ENCODE results near the gene PIGH.
"Not testable (repeated sequence)": the region's sequence is repeated elsewhere in the genome, so short reads cannot be mapped to it uniquely, and the experiment has no call there.

PIGH gene

DNA sequence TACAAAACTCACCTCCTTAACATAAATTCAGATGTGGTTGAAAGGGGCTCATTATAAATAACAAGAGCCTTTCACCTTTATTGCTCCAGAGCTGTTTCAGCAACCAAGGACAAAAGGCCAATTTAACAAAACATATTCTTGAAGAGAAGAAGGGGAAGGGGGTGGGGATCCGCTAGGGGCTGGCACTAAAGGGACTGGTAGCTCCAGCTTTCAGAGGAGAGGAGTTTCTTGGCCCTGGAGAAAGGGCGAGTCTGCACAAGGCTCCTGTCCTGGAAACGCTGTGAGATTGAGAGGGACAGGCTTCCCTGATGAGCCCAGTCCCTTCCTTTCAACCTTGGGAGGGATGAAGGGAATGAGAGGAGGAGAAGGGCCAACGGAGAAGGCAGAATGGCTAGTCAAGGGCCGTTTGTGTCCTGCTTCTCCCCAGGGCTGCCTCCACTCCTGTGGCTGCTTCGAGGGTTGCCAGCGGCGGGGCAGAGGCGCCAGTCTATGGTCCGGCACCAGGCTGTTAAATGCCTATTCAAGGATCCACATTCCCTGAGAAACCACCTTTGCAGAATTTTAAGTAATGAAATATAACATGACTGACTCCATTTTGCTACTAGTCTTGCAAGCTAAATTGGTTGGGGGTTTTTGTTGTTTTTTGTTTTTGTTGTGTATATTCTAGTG lies 9.7 kb upstream of the PIGH start:
- DNase-seq (ENCODE audit: low spot score): no peak

DNA sequence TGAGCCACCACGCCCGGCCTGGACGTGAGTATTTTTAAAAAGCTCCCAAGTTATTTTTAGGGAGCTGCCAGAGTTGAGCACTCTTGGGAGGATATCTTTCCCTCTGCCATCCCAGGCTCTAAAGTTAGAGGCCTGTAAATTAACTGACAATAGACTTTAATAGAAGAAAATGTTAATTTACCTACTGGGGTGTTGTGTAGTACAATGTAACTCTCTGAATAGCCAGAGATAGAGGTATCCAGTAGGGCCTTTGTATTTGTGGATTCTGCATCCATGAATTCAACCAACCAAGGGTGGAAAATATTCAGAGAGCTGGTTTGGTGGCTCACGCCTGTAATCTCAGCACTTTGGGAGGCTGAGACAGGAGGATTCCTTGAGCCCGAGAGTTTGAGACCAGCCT lies 7.6 kb upstream of the PIGH start:
- DNase-seq (ENCODE audit: low spot score): no peak

DNA sequence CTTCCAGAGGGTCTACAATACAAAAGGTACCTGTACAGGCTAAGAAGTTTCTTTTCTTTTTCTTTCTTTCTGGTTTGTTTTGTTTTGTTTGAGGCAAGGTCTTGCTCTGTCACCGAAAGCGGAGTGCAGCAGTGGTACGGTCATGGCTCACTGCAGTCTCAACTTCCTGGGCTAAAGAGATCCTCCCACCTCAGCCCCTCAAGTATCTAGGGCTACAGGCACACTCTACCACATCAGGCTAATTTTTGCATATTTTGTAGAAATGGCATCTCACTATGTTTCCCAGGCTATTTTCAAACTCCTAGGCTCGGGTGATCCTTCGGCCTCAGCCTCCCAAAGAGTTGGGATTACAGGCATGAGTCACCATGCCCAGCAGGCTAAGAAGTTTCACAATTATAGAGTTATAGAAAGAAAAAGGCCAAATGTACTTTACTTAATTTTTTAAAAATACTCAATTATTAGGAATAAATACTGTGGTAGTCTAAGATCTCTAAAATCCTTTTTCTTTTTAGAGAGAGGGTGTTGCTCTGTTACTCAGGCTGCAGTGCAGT lies 3.0 kb upstream of the PIGH start:
- DNase-seq (ENCODE audit: low spot score): no peak

DNA sequence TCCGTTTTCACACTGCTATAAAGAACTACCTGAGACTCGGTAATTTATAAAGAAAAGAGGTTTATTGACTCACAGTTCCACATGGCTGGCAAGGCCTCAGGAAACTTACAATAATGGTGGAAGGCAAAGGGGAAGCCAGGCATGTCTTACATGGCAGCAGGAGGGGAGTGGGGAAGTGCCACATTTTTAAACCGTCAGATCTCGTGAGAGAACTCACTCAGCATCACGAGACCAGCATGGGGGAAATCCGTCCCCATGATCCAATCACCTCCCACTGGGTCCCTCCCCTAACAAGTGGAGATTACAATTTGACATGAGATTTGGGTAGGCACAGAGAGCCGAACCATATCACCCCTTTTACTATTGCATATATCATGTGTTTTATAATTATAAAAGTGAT lies 2.0 kb upstream of the PIGH start:
- DNase-seq (ENCODE audit: low spot score): no peak

DNA sequence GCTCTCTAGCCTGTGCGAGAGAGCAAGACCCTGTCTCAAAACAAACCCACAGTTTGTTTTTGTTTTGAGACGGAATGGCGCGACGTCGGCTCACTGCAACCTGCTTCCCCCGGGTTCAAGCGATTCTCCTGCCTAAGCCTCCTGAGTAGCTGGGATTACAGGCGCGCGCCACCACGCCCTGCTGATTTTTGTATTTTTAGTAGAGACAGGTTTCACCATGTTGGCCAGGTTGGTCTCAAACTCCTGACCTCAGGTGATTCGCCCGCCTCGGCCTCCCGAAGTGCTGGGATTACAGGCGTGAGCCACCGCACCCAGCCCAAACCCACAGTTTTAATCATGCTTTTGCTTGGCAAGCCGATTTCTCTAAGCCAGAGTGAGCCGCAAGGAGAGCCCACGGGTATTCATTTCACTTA lies 500 bp upstream of the PIGH start:
- not testable (repeated sequence) for DNase-seq (ENCODE audit: low spot score)

DNA sequence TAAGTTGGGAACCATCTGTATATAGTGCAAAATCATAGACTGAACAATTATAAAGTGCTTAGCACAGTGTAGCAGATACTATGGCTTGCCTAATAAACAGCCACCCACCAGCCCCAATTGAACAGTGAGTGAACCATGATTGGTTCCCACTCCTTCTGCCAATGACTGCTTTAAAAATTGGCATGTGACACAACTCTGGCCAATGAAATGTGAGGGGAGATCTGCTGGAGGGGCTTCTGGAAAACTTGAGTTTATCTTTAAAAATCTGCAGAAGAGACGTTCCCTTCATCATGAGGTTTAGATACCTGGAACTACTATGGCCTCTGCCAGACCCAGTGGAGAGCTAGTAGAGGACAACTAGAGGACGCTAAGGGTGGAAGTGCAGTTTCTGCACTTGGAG lies 4.7 kb downstream of the PIGH start:
- no peak for DNase-seq (ENCODE audit: low spot score)

DNA sequence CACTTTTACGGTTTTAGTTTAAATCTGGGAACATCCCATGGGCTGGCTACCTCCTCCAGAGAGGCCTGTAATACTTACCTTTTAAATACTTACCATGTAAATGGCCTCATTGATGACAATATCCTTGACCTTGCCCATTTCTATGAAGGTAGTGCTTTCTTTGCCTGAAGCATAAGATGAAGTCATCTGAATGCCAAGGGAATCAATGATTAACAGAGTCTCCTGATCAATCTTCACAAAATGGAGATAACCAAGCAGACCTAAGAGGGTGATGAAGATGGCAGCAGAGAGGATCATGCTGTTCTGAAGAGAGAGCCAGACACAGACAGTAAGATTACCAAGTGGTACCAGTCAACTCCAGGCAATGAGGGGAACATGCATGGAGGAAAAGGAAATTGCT lies 6.4 kb downstream of the PIGH start:
- not testable (repeated sequence) for DNase-seq (ENCODE audit: low spot score)

DNA sequence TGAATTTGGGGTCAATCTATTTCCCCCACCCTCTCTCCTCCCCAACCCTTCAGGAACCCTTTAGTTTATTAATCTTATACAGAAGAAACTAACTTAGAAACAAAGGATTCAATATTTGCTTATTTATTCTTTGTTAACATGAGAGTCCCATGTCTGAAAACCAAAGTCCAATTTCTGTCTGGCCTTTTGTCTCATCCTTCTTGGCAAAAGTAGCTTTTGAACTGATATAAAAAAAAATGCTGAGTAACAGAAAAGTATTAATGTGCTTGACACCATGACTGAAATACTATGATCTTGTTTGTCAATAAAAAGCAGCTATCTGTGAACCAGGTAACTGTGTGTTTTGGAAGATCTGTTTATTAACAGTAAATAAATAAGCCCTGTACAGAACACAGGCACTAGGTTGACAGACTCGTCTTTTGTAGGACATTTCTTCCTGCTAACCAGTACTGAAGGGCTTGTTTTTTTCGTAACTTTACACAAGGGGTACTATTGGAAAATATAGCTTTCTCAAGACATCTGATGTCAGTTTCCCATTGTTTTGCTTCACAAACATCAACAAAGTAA lies 10.8 kb downstream of the PIGH start:
- DNase-seq (ENCODE audit: low spot score): no peak

DNA sequence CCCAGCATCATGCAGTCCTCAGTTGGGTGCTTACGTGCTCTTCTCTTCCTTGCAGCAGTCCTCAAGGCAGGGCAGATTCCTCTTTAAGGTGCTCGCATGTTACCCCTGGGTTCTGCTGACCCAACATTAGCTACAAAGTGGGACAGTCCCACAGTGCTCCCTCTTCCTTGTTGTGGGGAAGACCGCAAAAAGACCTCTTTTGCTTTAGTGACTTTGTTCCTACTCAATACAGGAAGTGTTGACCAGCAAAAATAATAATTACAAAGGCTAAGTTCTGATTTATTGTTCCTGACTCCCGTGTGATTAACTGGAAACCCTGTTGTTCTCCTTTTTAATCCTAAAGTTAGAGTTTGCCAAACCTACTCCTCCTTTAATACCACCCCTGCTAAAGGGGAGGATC lies 13.7 kb downstream of the PIGH start:
- no peak for DNase-seq (ENCODE audit: low spot score)

DNA sequence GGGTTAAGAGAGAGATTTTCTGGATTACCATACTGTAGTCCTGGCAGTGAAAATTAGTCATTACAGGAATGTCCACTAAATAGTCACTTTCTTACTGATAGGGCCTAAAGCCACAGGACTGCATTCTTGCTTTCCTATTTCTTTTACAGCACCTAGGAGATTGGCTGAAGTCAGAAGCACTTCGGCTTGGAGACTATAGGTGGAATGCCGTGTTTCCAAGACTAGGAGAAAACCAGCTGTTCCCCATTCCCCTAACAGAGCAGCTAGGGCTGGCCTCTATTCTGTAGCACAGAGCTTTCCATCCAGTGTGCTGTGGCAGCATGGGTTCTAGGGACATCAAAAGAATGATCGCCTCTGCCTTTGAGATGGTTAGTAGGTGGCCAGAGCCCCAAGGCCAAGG lies 15.1 kb downstream of the PIGH start:
- DNase-seq (ENCODE audit: low spot score): no peak

DNA sequence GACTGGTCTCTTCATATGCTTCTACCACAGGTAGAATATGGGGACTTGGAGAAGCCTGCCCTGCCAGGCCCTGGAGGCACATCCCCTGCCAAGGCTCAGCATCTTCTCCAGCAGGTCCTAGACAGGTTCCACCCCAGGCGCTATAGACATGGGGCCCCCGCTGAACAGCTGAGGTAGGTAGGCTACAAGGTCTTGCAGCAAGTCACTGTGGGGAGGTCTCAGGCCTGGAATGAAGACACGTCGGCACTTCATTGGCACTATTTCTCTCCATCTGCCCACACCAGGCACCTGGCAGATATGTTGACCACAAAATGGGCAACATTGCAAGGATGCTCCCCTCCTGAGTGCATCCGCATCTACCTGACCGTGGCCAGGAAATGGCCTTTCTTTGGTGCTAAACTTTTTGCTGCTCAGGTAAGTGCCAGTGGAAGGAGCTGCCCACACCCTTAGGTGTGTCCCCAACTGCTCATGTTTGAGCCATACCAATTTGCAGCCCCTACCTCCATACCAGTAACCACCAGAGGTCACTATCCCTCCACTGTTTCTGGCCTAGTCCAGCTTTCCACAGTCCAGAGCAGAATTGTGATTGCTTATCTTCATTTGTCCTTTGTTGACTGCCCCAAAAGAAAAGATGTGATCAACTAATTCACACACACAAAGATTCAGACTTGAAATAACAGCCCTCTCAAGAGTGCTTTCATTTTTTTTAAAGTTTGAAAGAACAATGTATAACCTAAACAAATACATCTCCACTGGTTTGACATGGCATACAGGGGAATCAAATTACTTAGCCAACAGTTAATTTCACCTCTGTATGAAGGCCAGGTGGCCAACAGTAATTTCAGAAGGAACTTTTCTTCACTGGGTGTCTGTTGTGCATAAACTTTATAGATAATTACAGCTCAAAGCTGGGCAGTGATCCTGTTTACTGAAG lies 16.1 kb downstream of the PIGH start:
- peak; percentile 33 for DNase-seq (ENCODE audit: low spot score)

DNA sequence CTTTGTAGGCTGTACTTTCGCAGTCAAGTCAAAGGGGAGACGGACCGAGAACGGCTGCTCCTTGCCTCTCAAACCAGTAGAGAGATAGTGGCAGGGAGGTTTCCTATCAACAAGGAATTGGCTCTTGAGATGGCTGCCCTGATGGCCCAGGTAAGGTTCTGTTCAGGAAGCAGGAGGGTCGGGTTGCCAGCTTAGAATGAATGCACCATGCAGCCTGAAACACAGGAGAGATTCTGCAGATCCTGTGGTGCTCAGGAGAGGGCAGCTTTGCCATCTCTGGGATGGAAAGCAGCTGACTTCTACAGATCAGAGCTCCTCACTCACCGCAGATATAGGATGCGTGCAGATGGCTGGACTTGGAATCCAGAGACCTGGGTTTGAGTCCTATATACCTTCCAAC lies 18.0 kb downstream of the PIGH start:
- DNase-seq (ENCODE audit: low spot score): no peak

DNA sequence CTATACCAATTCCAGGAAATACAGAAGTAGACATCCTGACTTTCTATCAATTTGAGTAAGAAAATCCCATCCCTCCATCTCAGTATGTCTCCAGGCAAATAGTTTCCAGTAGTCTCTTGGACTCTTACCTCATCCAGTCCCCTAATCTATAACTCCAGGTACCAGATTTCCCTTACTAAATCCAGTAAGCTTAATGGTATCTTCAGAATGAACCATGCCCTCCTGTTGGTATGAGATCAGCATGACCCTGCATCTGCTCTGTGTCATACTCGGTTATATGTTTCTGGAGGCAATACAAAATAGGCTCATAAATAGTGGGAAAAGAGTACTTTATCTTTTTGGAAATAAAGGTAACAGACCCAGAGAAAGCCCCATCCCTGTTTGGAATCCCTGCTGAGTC lies 18.4 kb downstream of the PIGH start:
- no peak for DNase-seq (ENCODE audit: low spot score)

DNA sequence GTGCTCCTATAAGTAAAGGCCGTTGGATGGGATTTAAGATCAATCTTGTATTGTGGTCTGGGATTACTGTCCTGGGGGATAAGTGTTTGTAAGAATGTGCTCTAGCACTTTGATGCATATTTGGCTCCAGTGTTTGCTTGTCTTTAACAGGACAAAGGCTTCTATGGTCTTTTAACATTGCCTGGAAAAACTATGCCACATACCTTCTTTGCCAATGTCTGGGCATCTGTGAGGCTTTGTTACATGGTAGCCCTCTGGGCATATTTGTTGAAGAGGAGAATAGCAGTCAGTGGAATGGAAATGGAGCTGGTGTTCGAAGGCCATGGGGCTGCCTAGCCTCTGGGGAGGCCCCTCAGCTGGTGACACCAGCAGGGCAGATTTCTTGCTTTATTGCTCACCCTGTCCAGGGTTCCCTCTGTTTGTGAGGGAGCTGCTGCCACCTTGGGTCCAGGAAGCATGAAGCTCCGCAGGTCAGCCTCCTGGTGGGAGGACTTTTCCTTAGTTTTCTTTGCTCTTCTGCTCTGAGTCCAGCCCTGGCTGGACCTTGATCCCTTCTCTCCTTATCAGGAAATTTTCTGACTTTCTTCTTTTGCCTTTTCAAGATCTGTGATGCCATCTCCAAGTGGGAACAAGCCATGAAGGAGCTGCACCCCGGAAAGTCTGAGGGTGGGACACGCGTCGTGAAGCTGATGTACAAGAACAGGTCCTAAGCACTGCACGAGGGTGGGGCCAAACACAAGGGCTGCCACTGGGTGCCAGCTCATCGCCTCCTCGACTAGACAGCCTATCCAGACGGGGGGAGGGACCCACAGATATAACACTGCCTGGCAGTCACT lies 19.5 kb downstream of the PIGH start:
- DNase-seq (ENCODE audit: low spot score): no peak

DNA sequence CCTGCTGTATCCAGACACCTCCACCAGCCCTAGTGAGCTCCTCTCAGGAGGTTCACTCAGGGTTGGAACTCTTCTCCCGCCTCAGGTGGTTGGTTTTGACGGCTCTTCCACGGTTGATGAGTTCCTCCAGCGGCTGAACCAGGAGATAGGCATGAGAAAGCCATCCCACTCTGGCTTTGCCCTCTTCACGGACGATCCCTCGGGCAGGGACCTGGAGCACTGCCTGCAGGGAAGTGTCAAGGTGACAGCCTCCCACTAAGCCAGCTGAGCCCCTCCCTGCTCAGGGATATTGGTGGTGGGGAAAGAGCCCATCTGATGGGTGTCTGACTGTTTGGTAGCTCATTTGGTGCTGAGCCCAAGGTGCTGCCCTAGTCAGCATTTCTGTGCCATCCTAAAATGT lies 20.4 kb downstream of the PIGH start:
- no peak for DNase-seq (ENCODE audit: low spot score)

DNA sequence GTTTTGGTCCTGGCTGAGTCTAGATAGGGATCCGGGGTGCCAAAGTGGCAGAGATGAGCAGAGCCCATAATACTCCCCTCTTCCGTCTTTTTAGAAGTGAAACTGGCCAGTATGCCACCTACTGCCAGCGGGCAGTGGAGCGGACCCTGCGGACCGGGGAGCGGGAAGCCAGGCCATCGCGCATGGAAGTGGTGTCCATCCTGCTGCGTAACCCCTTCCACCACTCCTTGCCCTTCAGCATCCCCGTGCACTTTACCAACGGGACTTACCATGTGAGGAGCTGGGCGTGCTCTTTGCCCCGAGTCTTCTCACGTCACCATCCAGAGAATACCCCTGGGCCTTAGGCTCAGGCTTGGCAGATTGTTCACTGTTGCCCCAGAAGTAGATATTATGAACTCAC lies 21.0 kb downstream of the PIGH start:
- no peak for DNase-seq (ENCODE audit: low spot score)

DNA sequence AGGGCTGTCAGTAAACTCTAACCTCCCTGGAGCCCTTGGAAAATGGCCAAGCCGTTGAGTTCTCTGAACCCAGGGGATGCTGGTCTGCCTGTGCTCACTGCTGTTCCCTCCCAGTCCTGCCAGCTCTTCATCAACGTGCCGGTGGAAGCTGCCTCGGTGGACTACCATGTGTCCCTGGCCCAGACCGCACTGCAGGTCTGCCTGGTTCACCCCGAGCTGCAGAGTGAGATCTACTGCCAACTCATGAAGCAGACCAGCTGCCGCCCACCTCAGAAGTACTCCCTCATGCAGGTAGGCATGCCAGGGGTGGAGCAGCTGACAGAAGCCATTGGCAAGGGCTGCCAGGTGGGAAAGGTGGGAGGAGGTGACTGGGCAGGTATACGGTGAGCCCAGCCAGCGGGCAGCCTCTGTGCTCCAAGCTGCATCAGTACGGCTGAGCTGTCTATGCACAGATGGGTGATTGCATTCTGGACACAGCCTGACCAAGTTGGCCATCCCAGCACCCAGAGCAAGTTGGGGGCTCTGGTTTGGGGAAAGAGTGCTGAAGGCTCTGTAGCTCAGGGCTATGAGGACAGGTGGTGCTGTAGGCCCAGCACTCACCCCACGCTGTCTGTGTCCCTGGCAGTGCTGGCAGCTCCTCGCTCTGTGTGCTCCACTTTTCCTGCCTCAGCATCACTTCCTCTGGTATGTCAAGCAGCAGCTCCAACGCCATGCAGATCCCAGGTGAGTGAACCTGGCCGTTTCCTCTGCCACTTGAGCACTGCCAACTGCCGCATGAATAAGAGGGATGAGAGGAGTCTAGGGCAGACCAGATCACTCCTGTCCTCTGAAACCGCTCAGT lies 21.9 kb downstream of the PIGH start:
- no peak for DNase-seq (ENCODE audit: low spot score)

DNA sequence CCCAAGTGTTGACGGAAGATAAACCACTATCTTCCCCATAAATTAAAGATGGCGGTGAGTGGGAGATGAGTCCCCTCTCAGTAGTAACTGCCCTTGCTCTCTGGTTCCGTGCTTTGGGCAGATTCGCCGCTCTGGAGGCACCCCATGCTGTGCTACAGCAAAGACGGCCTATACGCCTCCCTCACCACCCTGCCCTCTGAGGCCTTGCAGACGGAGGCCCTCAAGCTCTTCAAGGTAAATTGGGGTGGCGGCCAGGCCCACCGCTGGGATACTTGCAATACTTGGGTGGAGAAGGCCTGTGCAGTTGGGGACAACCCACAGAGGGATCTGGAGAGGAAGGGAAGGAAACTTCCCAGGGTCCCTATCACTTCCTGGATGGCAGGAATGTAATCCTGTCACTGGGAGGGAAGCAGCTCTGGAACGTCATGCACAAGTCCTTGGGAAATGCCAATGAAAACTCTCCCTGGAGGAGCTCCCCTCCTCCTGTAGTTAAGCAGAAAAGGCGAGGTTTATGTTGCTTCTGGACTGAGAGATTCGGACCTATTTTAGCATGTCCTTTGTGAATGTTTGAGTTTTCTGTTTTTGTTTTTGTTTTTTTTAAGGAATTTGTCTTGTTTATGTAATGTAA lies 22.8 kb downstream of the PIGH start:
- no peak for DNase-seq (ENCODE audit: low spot score)

DNA sequence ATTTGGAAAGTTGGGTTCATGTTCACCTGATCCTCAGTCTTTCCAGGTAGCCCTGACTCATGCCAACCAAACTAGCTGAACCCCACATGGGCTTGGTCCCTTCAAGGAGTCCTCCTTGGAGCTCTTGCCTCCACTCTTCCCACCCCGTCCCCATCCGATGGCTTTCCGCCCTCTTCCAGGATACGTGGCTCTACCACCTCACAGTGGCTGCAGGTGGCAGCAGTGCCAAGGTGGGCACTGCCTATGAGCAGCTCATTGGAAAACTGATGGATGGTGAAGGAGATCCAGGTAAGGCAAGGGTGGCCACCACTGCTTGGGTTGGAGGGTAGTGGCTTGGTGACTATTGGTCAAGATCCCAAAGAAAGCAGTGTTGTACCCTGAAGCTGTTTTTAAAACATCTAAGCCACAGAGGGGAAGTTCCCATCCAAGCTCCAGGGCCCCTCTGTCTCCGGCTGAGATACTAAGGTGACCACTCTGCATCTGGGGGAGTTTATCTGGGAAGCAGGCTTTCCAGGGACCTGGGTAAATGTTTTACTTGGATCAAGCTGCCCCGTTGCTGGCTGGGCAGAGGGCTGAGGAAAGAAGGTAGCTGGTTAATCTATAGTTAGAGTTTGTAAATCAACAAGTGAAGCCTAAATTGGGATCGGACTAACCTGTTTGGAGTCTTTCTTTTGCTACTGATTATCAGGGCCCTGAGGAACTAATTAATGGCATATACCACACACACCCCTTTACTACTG lies 23.7 kb downstream of the PIGH start:
- no peak for DNase-seq (ENCODE audit: low spot score)

DNA sequence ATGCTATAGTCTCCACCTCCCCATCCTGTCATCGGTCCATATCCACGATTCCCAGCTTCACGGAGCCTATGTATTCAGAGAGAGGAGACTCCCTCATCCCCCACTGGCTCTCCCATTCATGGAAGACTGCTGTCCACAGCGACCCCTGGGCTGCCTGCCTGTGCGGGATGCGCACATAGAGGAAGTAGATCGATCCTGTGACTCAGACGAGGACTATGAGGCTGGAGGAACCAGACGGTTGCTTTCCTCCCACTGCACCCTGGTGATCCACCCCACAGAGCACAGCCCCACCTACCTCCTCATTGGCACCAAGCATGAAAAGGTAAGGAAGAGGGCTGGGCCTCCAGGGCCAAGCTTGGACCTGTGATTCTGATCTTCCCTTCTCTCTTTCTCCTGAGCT lies 24.4 kb downstream of the PIGH start:
- DNase-seq (ENCODE audit: low spot score): no peak
